GM18526 (cell line): ENCODE measurements around the gene MSRB1.

Source experiments
- POLR2A ChIP-seq: IDR thresholded peaks from 3 replicates; pipeline ENCODE4 v1.6.1; 2011; ENCODE audit not compliant: insufficient read length; ENCODE audit errors: extremely low read depth

The MSRB1 gene

DNA sequence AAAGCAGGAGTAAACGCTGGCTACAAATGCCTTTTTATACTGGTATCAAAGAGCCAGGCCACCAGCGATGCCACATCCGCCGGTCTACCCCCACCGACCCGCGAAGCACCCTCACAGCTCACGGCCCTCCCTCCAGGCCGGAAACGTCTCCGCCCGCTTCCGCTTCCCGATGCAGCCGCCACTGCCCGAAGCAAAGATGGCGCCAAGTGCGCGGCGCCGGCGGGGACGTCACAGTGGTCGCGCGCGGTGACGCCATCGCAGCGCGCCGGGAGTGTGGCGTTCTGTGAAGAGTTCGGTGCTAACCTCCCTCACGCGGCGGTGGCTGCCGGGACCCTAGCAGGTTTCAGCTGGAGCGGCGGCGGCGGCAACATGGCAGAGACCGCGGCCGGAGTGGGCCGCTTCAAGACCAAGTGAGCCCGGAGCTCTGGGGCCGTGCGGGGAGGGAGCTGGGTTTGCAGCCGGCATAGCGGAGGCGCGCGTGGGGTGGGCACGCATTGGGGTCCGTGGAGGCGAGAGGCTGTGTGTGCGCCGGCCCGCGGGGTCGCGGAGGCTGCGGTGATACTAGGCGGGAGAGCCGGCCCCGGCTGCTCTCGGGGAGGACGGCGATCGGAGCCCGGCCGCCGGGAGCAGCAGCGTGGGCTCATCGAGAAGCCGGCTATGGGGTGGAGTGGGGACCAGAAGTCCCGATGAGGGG, 28.9 kb upstream of the MSRB1 start, which contains the start of gene TBL3:
Gene TBL3 (plus strand): TSS at position 258 of the 694 bp plus-strand sequence. CDS start 112 bp downstream, at position 370.
- peak; percentile 95 for TF ChIP-seq POLR2A

DNA sequence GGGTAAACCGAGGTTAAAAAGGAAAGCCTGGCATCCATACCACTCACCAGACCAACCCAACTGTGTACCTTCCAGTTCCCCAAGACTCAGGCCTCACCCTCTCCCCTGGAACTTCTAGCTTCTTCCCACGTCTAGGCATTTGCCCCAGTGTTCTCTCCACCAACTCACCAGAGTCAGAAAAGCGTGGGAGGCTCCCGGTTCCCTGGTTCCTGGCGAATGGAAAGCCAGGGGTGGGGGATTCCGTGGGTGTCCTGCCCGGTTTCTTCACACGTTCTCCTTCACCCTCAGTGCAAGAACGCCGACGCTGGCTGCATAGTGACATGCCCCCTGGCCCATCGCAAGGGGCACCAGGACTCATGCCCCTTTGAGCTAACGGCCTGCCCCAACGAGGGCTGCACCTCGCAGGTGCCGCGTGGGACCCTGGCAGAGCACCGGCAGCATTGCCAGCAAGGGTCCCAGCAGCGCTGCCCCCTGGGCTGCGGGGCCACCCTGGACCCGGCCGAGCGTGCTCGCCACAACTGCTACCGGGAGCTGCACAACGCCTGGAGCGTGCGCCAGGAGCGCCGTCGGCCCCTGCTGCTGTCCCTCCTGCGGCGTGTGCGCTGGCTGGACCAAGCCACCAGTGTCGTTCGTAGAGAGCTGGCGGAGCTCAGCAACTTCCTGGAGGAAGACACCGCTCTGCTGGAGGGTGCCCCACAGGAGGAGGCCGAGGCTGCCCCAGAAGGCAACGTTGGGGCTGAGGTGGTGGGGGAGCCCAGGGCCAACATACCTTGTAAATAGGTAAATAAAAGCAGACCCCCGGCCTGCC, 25.4 kb upstream of the MSRB1 start:
- TF ChIP-seq POLR2A, result no peak

- no peak for TF ChIP-seq POLR2A
Measured at GRCh38 chr16:1966460-1966859, 23.5 kb upstream of the MSRB1 start, which contains the start of gene RNF151. TSS of gene RNF151 (plus strand) at chr16:1966856. CDS start at chr16:1966882, 26 bp downstream.

- no peak for TF ChIP-seq POLR2A
Measured at GRCh38 chr16:1965396-1966001, 22.5 kb upstream of the MSRB1 start.

GRCh38 chr16:1964506-1965395, 21.8 kb upstream of the MSRB1 start, which contains the start of gene RPS2:
TSS of gene RPS2 (minus strand) at chr16:1964826. CDS start at chr16:1964625, 201 bp downstream.
- peak; percentile 100 for TF ChIP-seq POLR2A

DNA sequence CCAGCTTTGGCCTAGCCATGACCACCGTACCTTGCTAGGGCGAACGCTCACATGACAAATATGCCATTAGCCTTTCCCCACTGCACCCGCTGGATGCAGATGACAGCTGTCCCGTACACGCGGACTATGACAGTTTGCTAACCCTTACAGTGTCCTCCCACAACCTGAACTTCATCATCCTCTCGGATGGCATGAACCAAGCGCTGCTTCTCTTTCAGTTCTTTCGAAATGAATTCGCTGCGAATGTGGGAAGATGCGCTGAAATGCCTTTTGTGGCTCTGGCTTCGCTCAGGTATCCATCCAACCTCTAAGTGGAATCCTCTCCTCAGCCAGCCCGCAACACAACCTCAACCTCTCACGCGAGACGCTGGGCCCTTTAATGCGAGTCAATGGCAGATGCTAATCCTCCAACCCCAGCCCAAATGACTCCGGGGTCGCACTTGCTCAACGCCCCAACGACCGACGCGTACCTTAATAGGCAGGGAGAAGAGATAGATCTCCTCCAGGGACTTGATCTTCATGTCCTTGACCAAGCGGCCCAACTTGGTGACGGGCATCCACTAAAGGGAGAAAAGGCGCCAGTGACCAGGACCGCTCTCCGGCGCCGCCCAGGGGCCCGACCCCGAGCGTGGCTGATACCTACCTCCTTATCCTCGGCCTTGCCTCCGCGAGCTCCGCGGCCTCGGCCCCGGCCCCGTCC, 21.0 kb upstream of the MSRB1 start:
- TF ChIP-seq POLR2A, result peak; percentile 25

DNA sequence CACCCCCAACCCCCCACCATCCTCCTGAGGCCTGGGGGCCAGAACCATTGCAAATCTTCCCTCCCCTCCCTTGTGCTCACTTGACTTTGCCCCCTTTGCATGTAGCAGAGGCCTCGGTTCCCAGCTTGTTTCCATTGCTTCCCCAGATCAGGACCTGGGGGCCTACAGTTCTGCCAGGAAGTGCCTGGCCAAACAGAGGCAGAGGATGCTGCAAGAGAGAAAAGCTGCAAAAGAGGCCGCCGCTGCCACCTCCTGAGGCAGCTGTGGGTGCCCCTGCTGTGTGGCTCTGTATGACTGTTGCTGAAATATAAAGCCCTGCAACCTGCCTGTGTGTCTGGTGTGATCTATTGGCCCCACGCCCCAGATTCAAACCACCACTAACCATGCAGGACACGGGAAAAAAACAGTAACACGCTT, 18.7 kb upstream of the MSRB1 start:
- TF ChIP-seq POLR2A, result no peak

DNA sequence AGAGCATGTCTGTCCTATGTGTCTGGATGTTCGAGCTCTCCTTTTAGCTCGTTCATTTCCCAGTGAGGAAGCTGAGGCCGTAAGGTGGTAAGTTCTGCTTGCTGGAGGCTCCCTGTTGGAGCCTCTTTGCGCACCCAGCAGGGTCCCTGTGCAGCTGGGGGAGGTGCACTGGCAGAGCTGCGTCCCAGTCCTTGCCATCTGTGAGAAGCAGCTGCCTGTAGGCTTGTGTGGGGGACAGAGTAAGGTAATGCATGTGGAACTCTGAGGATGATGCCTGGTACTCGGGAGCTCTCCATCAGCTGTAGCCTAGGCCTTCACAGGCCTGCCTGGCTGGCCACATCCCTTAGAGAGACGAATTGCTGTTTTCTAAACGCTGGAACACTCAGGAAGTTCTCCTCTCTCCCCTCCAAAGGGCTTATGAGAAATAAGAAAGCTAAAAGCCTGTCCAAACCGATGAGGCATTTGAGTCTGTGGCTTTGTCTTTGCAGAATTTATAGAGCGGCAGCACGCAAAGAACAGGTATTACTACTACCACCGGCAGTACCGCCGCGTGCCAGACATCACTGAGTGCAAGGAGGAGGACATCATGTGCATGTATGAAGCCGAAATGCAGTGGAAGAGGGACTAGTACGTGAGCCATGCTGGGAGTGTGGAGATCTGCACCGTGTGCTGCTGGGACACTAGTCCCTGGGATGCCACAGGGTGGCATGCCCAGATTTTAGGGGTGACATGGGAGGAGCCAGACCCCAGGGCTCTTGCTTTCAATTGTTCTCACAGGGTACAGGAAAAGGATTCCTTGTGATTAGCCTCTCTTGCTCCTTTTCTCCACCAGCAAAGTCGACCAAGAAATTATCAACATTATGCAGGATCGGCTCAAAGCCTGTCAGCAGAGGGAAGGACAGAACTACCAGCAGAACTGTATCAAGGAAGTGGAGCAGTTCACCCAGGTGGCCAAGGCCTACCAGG, 17.9 kb upstream of the MSRB1 start:
- TF ChIP-seq POLR2A, result peak; percentile 61

DNA sequence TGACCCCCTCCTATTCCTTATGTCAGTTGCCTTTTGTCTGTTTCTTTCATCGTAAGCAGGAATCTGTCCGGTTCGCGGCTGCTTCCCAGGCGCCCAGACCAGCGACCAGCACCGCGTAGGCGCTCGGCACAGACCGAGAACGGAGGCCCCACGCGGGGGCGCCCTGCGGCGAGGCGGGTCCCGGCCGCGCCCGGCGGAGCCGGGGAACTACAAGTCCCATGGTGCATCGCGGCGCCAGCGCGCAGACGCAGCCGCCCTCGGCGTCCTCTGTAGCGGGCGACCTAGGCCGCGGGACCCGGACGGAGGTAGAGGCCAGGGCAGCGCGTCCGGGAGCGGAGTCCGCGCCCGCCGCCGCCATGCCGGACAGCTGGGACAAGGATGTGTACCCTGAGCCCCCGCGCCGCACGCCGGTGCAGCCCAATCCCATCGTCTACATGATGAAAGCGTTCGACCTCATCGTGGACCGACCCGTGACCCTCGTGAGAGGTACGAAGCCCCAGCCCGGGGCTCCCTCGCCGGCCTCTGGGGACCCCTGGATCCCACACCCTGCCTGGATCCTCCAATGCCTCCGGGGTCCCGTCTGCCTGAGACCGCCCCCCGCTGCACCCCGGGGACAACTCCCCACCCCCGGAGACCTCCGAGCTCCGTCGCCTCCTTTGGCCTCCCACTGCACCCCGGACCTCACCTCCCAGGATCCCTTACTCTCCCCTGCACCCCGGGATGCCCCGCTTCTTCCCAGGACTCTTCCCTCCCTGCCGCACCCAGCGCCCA, 16.5 kb upstream of the MSRB1 start, which contains the start of gene NDUFB10:
Gene NDUFB10 (plus strand): TSS at position 270 of the 771 bp plus-strand sequence. CDS start 87 bp downstream, at position 357.
- peak; percentile 81 for TF ChIP-seq POLR2A

DNA sequence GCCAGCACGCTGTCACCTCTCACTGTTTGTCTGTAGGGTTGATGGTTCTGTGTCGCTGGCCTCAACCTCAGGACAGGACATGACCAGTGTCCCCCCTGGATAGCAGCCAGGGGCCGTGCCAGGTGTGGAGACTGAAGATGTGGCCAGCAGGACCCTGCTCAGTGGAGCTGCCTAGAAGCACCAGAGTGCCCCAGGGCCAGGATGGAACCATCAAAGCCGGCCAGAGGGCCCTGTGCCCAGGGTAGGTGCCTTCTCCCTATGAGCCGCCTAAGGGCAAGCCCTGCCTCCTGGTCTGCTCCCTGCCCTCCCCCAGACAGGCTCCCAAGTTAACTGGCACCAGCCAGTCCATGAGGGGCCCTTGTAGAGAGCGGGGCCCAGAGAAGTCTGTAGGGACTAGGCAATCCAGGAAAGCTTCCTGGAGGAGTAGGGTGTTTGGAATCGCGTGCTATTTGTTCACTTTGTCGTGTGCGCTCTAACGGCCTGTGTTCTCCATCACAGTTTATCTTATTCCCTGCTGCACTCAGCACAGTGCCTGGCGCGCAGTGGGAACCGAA, 15.8 kb upstream of the MSRB1 start:
- no peak for TF ChIP-seq POLR2A

DNA sequence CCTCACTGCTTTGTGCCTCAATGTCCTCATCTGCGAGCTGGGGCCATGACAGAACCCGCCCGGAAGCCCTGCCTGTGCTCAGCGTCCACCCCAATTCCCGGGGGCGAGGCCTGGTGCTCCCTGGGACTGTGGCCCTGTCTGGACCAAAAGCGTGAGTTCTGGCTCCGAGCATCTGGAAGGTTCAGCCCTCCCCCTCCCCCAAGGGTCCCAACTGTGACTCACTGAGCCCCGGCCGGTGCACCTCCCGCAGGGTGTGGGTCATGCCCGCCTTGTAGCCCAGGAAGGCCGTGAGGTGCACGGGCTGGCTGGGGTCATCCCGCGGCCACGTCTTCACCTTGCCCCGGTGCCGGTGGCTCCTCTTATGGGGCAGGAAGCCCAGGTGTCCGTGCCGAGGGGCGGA, 10.7 kb upstream of the MSRB1 start:
- TF ChIP-seq POLR2A, result no peak

DNA sequence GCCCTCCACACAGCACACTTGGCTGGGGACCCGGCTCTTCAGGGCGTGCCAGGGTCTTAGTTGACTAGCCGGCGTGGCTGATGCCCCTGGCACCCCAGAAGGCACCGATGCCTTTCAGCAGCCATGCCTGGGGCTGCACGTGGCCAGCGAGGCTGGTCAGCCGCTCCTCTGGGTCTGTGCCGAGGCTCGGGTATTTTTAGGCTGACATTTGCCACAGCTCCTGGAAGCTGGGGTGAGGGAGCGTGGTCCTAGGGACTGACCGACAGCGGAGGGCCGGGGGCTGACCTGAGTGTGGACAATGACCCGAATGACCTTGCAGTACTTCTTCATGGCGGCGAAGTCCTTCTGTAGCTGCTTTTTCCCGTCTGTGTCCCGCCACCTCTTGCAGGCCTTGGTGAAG, 7.6 kb upstream of the MSRB1 start:
- no peak for TF ChIP-seq POLR2A
